Measurements from ENCODE around the gene SLC38A3. TPM values are rescaled to one million over a fixed set of nuclear protein-coding genes. Genes with fewer than 3 reads are reported as not detected.

SLC38A3 gene
- total and polyA plus RNA-seq, 2 of the 8 experiments (the other 6 are each of a cell fraction or from before 2014, with no cell fraction given) = 1.2 to 3.7 TPM

- H2BK20ac ChIP-seq (ENCODE audit: low read length) = no peak overlapping the region
- no peak overlapping the region for H4K5ac ChIP-seq (ENCODE audit: insufficient read length, low read depth, low read length)
- no peak overlapping the region for H3K9ac ChIP-seq (replicated peaks in 1 of 4; ENCODE audit: extremely low read depth in 1 of 4, low read depth in 3 of 4, low read length in 3 of 4)
- H3K27ac ChIP-seq (ENCODE audit: low read depth, low read length) = no peak overlapping the region
- no peak overlapping the region for H3K18ac ChIP-seq (ENCODE audit: extremely low read depth, low read length)
- H2BK15ac ChIP-seq (ENCODE audit: low read length) = no peak overlapping the region
- H3K4me3 ChIP-seq (ENCODE audit: extremely low read depth in 1 of 4, insufficient read depth in 2 of 4, low read depth in 3 of 4, low read length in 4 of 4) = no peak overlapping the region
- H3K23ac ChIP-seq (ENCODE audit: insufficient read length) = no peak overlapping the region
- FAIRE-seq (no peak), DNase-seq (ENCODE audit: low read depth in 1 of 2, low spot score in 2 of 2) (no peak)
- TF ChIP-seq TAF7 (optimal IDR thresholded peaks at IDR 0.05; ENCODE audit: borderline replicate concordance, low read depth, low read length) (no peak), BCL11A (IDR thresholded peaks at IDR 0.05; ENCODE audit: low read depth in 2 of 2, low read length in 2 of 2) (no peak), KDM1A (IDR thresholded peaks at IDR 0.05; ENCODE audit: borderline replicate concordance, low read length) (no peak), NANOG (IDR thresholded peaks at IDR 0.05; ENCODE audit: insufficient read depth, low read depth, low read length, poor library complexity, severe bottlenecking) (no peak), HDAC6 (IDR thresholded peaks at IDR 0.05; ENCODE audit: low read depth, low read length) (no peak), POU5F1 (IDR thresholded peaks at IDR 0.05; ENCODE audit: low read depth, low read length) (no peak)
- no peak overlapping the region for H3K4ac ChIP-seq (replicated peaks; ENCODE audit: insufficient read length, low read depth, low read length)
- WGBS, 2 experiments (ENCODE audit: extremely low coverage in 1 of 2, insufficient coverage in 1 of 2, insufficient read length in 1 of 2, insufficient replicate concordance in 2 of 2, low coverage in 1 of 2, low lambda C conversion rate in 2 of 2, missing lambda C conversion rate in 1 of 2) = 93% methylated on average over 5 of the region's 5 CpGs; no CpG with 5 or more reads in 1 of the 2 experiments
- H3K4me1 ChIP-seq (replicated peaks in 1 of 4; ENCODE audit: control insufficient read depth in 3 of 4, insufficient read depth in 4 of 4, low read length in 3 of 4) = peaks cover 0 to 3% (median 1%) of the 10 kb centered on the region in 4 experiments; a peak in 5 of 7 replicates
- POLR2A ChIA-PET (ENCODE audit: partially characterized antibody) = interaction anchor here (1.0 to 3.9 kb wide), 7 partner anchors 14 to 66 kb away, joined by 3 to 23 read pairs (median 3); partner anchors contain the start of genes GNAI2 and SLC38A3
- peaks cover 0 to 2% (median 0%) of the 10 kb centered on the region in 4 experiments; a peak in 1 of 7 replicates for H3K27me3 ChIP-seq (replicated peaks in 1 of 4; ENCODE audit: control insufficient read depth in 3 of 4, extremely low read depth in 1 of 4, insufficient read depth in 3 of 4, low read length in 3 of 4)
- H3K14ac ChIP-seq (ENCODE audit: insufficient read length) = no peak overlapping the region
- no peaks in the 10 kb centered on the region for H3K36me3 ChIP-seq (ENCODE audit: control insufficient read depth in 2 of 4, insufficient read depth in 4 of 4, low read length in 3 of 4)
- H3K56ac ChIP-seq (replicated peaks; ENCODE audit: insufficient read length, low read depth, low read length) = no peak overlapping the region
- H2AFZ ChIP-seq (ENCODE audit: low read length) = no peak overlapping the region
- no peaks in the 10 kb centered on the region for H3K79me2 ChIP-seq (ENCODE audit: control insufficient read depth in 1 of 2, insufficient read depth in 2 of 2, low read length in 2 of 2)
- H2BK12ac ChIP-seq (ENCODE audit: low read depth, low read length) = no peak overlapping the region
- H3K9me3 ChIP-seq (ENCODE audit: insufficient read depth in 2 of 2, low read depth in 1 of 2, low read length in 1 of 2) = no peaks in the 10 kb centered on the region
- no peak overlapping the region for H4K91ac ChIP-seq (replicated peaks; ENCODE audit: insufficient read length, low read length)
- H4K20me1 ChIP-seq (replicated peaks in 1 of 2; ENCODE audit: control insufficient read depth in 1 of 2, insufficient read depth in 2 of 2, low read length in 2 of 2) = no peaks in the 10 kb centered on the region
- H2BK120ac ChIP-seq (replicated peaks; ENCODE audit: low read depth, low read length) = no peak overlapping the region
- no peaks in the 10 kb centered on the region for H3K79me1 ChIP-seq (ENCODE audit: low read depth, low read length)
- no peak overlapping the region for H2AK5ac ChIP-seq (ENCODE audit: low read depth, low read length)
- H2BK5ac ChIP-seq (ENCODE audit: low read depth, low read length) = no peak overlapping the region
- H3K23me2 ChIP-seq (ENCODE audit: low read depth, low read length) = no peaks in the 10 kb centered on the region
- H3K4me2 ChIP-seq (ENCODE audit: insufficient read depth in 1 of 2, low read depth in 2 of 2, low read length in 2 of 2) = no peak overlapping the region
- CTCF ChIA-PET (ENCODE audit: partially characterized antibody) = interaction anchor here (0.6 to 48.1 kb wide), 6 partner anchors 8 to 196 kb away, joined by 3 to 2149 read pairs (median 320); partner anchors contain the start of genes GNAI2, GNAT1, LSMEM2 and SEMA3B
- H4K8ac ChIP-seq (ENCODE audit: extremely low read depth, insufficient read depth, low read length) = no peak overlapping the region
Measured at GRCh38 chr3:50219285-50219684, 14.2 kb downstream of the SLC38A3 start.

Measured in H1 (cell line).